Sigmoid colon (tissue), 7 donors: ENCODE data around the gene NOS1. TPM values are rescaled to one million over a fixed set of nuclear protein-coding genes. Genes with fewer than 3 reads are reported as not detected.

ENCODE experiments used
- DNase-seq: peaks from one replicate; pipeline ENCODE4 v3.0.0-alpha.2; 2019
- H3K27ac ChIP-seq, 4 donors: fragments of 200-600 bp; sonication (generic); one replicate each; pipeline ENCODE4 v1.5.1; 2016 to 2019; ENCODE audit warnings: mild to moderate bottlenecking in 1 of 4
- H3K27me3 ChIP-seq, 3 donors: fragments of 200-600 bp; sonication (generic); one replicate each; pipeline ENCODE4 v1.5.1; 2019; ENCODE audit warnings: mild to moderate bottlenecking in 1 of 3
- H3K36me3 ChIP-seq, 4 donors: fragments of 200-600 bp; sonication (generic); one replicate each; pipeline ENCODE4 v1.5.1; 2016 to 2019
- H3K4me1 ChIP-seq, 4 donors: fragments of 200-600 bp; sonication (generic); one replicate each; pipeline ENCODE4 v1.5.1; 2017 to 2019
- H3K4me3 ChIP-seq, 4 donors: fragments of 200-600 bp; sonication (generic); one replicate each; pipeline ENCODE4 v1.5.1; 2017 to 2019; ENCODE audit warnings: mild to moderate bottlenecking in 2 of 4, moderate library complexity in 1 of 4
- H3K9me3 ChIP-seq, 4 donors: fragments of 200-600 bp in 3 of 4; sonication (generic) in 3 of 4; one replicate each; pipeline versions ENCODE4 v1.5.1 to v1.6.1; 2013 to 2019
- CTCF ChIP-seq, 4 experiments: fragments of 450-650 bp in 3 of 4; fragments of 200-600 bp in 1 of 4; IDR thresholded peaks; one replicate each; pipeline ENCODE4 v1.5.1; 2016 to 2019; ENCODE audit warnings: antibody characterized with exemption in 4 of 4, mild to moderate bottlenecking in 3 of 4, moderate library complexity in 2 of 4
- EP300 ChIP-seq, 4 donors: sonication (generic); formaldehyde crosslinking; IDR thresholded peaks; one replicate each; pipeline ENCODE4 v1.6.1; 2017; ENCODE audit warnings: antibody characterized with exemption in 4 of 4
- POLR2A ChIP-seq, 2 donors: fragments of 450-650 bp; IDR thresholded peaks; one replicate each; pipeline ENCODE4 v1.6.1; 2016; ENCODE audit warnings: antibody characterized with exemption in 2 of 2, mild to moderate bottlenecking in 2 of 2, moderate library complexity in 2 of 2
- POLR2AphosphoS5 ChIP-seq, 4 donors: sonication (generic); formaldehyde crosslinking; IDR thresholded peaks; one replicate each; pipeline ENCODE4 v1.6.1; 2017; ENCODE audit warnings: antibody characterized with exemption in 4 of 4
- WGBS, 2 donors: extraction: QIAGEN DNeasy Blood & Tissue Kit; methylation state at CpG; one replicate each; pipeline ENCODE4 v1.1.7; 2013; 5-methylcytosine and 5-hydroxymethylcytosine counted together
- intact Hi-C: fragments of 100-400 bp; cut with DNase I; formaldehyde crosslinking; loops from one replicate; pipeline ENCODE4 v1.15.1; 2023
- polyA plus RNA-seq, 3 donors: library from polyadenylated mRNA; stranded (reverse); fragments of 200-250 nt; gene quantifications; one replicate each; pipeline ENCODE4 v1.2.3, GENCODE V29; 2013
- total RNA-seq, 4 donors: library from RNA; depleted of rRNA; stranded (reverse); fragments of >200 nt; gene quantifications; one replicate each; pipeline ENCODE4 v1.1.0, GENCODE V29; 2016
- donor health status: healthy with polysubstance abuse.
- donor health status: Bipolar disorder and iron deficiency.
- donor health status: healthy.

Gene NOS1
- total and polyA plus RNA-seq, 7 donors, result 1.6 to 14.7 (median 10.3) TPM; not detected in 2

GRCh38 chr12:117329756-117330155 lies 31.7 kb downstream of the NOS1 start:
- no peaks in the 10 kb centered on the region for H3K36me3 ChIP-seq
- WGBS, 2 donors, result 85% methylated on average over 8 of the region's 8 CpGs
- no peaks in the 10 kb centered on the region for H3K9me3 ChIP-seq
- TF ChIP-seq EP300 (IDR thresholded peaks at IDR 0.05) (no peak), CTCF (IDR thresholded peaks at IDR 0.05) (no peak), POLR2AphosphoS5 (IDR thresholded peaks at IDR 0.05) (no peak), POLR2A (IDR thresholded peaks at IDR 0.05) (no peak)
- peaks cover 0 to 5% (median under 1%) of the 10 kb centered on the region in 4 donors for H3K4me1 ChIP-seq
- intact Hi-C loops, result no loop called here
- H3K27me3 ChIP-seq, result peaks cover 0 to 41% (median 17%) of the 10 kb centered on the region in 3 donors
- no peak for DNase-seq
- H3K4me3 ChIP-seq, result no peak overlapping the region
- no peak overlapping the region for H3K27ac ChIP-seq

GRCh38 chr12:117328556-117329100 lies 32.8 kb downstream of the NOS1 start:
- Histone ChIP-seq H3K36me3 (no peaks in the 10 kb centered on the region), H3K27ac (no peak overlapping the region), H3K4me3 (no peak overlapping the region), H3K9me3 (no peaks in the 10 kb centered on the region), H3K27me3 (peaks cover 0 to 34% (median 16%) of the 10 kb centered on the region in 3 donors), H3K4me1 (no peaks in the 10 kb centered on the region)
- no peak for DNase-seq
- 76 to 82% methylated on average over 13 of the region's 13 CpGs for WGBS, 2 donors
- intact Hi-C loops, result no loop called here
- TF ChIP-seq CTCF (IDR thresholded peaks at IDR 0.05) (no peak), POLR2A (IDR thresholded peaks at IDR 0.05) (no peak), EP300 (IDR thresholded peaks at IDR 0.05) (no peak), POLR2AphosphoS5 (IDR thresholded peaks at IDR 0.05) (no peak)

GRCh38 chr12:117322428-117322827 lies 39.0 kb downstream of the NOS1 start:
- Histone ChIP-seq H3K4me3 (no peak overlapping the region), H3K27me3 (peaks cover 0 to 9% (median 0%) of the 10 kb centered on the region in 3 donors), H3K9me3 (no peaks in the 10 kb centered on the region), H3K36me3 (no peaks in the 10 kb centered on the region), H3K4me1 (no peaks in the 10 kb centered on the region), H3K27ac (no peak overlapping the region)
- 52 to 56% methylated on average over 1 of the region's 1 CpG for WGBS, 2 donors
- DNase-seq, result no peak
- TF ChIP-seq EP300 (IDR thresholded peaks at IDR 0.05), result no peak
- no peak for TF ChIP-seq POLR2A (IDR thresholded peaks at IDR 0.05)
- TF ChIP-seq CTCF (IDR thresholded peaks at IDR 0.05), result no peak
- TF ChIP-seq POLR2AphosphoS5 (IDR thresholded peaks at IDR 0.05), result no peak
- intact Hi-C loops, result no loop called here

- intact Hi-C loops, result no loop called here
- Histone ChIP-seq H3K27ac (no peak overlapping the region), H3K4me1 (no peaks in the 10 kb centered on the region), H3K4me3 (no peak overlapping the region), H3K36me3 (no peaks in the 10 kb centered on the region), H3K27me3 (peaks cover 0 to 9% (median 0%) of the 10 kb centered on the region in 3 donors), H3K9me3 (peaks cover 0 to under 1% (median 0%) of the 10 kb centered on the region in 4 donors)
- TF ChIP-seq POLR2A (IDR thresholded peaks at IDR 0.05) (no peak), EP300 (IDR thresholded peaks at IDR 0.05) (no peak), CTCF (IDR thresholded peaks at IDR 0.05) (no peak), POLR2AphosphoS5 (IDR thresholded peaks at IDR 0.05) (no peak)
- WGBS, 2 donors, result 68 to 72% methylated on average over 4 of the region's 4 CpGs
- DNase-seq, result no peak
These were observed 39.9 kb downstream of the NOS1 start for GRCh38 chr12:117321572-117321971.

- no peaks in the 10 kb centered on the region for H3K4me1 ChIP-seq
- peaks cover 0 to 4% (median 0%) of the 10 kb centered on the region in 3 donors for H3K27me3 ChIP-seq
- no peak for DNase-seq
- intact Hi-C loops, result no loop called here
- H3K27ac ChIP-seq, result no peak overlapping the region
- H3K9me3 ChIP-seq, result peaks cover 0 to 6% (median 3%) of the 10 kb centered on the region in 4 donors
- H3K36me3 ChIP-seq, result no peaks in the 10 kb centered on the region
- 77 to 79% methylated on average over 9 of the region's 9 CpGs for WGBS, 2 donors
- no peak for TF ChIP-seq EP300 (IDR thresholded peaks at IDR 0.05)
- no peak for TF ChIP-seq POLR2AphosphoS5 (IDR thresholded peaks at IDR 0.05)
- no peak for TF ChIP-seq CTCF (IDR thresholded peaks at IDR 0.05)
- TF ChIP-seq POLR2A (IDR thresholded peaks at IDR 0.05), result no peak
- no peak overlapping the region for H3K4me3 ChIP-seq
These were observed 42.8 kb downstream of the NOS1 start for GRCh38 chr12:117318591-117318990.
